HFF-Myc (cell line): ENCODE data around the gene IL6ST.

ENCODE experiments used
- DNase-seq: peaks from one replicate; pipeline ENCODE4 v3.0.0-alpha.2; 2011; ENCODE audit warnings: low read depth; ENCODE audit errors: extremely low read depth
- H3K4me3 ChIP-seq: replicated peaks from 2 replicates; pipeline ENCODE4 v1.5.1; 2011; ENCODE audit warnings: low read depth, mild to moderate bottlenecking, control low read depth, low read length
- CTCF ChIP-seq: IDR thresholded peaks from 2 replicates; pipeline ENCODE4 v1.5.1; 2012; ENCODE audit warnings: mild to moderate bottlenecking, low read depth, low read length, control low read depth; ENCODE audit errors: missing control alignments

The IL6ST gene

GRCh38 chr5:55983986-55984385, 10.8 kb downstream of the IL6ST start:
- H3K4me3 ChIP-seq = no peak overlapping the region
- TF ChIP-seq CTCF = no peak
- no peak for DNase-seq

GRCh38 chr5:55982957-55983381, 11.8 kb downstream of the IL6ST start:
- no peak overlapping the region for H3K4me3 ChIP-seq
- no peak for DNase-seq
- TF ChIP-seq CTCF = peak; percentile 15

- no peak for DNase-seq
- TF ChIP-seq CTCF = no peak
These were observed 21.5 kb downstream of the IL6ST start for GRCh38 chr5:55973296-55973695.

GRCh38 chr5:55969956-55970355, 24.8 kb downstream of the IL6ST start:
- TF ChIP-seq CTCF = no peak
- DNase-seq = no peak
- no peak overlapping the region for H3K4me3 ChIP-seq

More at GRCh38 chr5:55973296-55973695, 21.5 kb downstream of the IL6ST start:
- no peak overlapping the region for H3K4me3 ChIP-seq

- no peak for DNase-seq
- no peak for TF ChIP-seq CTCF
- H3K4me3 ChIP-seq = no peak overlapping the region
These were observed 28.5 kb downstream of the IL6ST start for GRCh38 chr5:55966284-55966683.

- TF ChIP-seq CTCF = no peak
- H3K4me3 ChIP-seq = no peak overlapping the region
- no peak for DNase-seq
These were observed 29.2 kb downstream of the IL6ST start for GRCh38 chr5:55965525-55965924.

- TF ChIP-seq CTCF = no peak
- no peak for DNase-seq
- H3K4me3 ChIP-seq = no peak overlapping the region
These were observed 34.0 kb downstream of the IL6ST start for GRCh38 chr5:55960779-55961178.
